Measurements from ENCODE around the gene PRR11.

DNA sequence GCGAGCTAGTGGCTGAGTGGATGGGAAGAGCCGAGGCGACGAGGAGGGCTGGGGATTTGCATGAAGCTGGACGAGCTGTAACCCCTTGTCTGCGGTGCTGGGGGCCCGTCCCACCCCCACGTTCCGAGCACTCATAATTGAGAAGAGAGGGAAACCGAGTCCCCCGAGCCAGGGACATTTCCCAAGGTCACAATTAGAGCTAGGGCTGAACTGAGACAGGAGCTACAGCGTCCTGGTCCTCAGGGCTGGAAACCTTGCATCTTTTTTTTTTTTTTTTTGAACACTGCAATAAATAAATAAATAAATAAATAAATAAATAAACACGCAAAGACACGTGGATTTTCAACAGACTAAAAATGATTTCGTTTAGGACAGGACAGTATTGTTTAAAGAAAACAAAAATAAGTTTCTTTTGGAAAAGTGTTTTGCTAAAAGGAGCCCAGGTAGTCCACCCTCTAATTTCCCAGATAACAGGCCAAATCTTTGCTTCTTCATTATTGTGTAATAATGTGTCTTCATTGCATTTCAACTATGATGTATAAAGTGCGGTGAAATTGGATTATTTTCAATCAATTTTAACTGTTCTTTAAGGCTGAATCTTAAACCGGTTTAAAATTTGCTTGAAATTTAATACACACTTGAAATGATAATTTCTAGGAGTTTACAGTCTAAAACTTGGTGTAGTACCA, 65.8 kb downstream of the PRR11 start:
- TF ChIP-seq, protein P1, sequence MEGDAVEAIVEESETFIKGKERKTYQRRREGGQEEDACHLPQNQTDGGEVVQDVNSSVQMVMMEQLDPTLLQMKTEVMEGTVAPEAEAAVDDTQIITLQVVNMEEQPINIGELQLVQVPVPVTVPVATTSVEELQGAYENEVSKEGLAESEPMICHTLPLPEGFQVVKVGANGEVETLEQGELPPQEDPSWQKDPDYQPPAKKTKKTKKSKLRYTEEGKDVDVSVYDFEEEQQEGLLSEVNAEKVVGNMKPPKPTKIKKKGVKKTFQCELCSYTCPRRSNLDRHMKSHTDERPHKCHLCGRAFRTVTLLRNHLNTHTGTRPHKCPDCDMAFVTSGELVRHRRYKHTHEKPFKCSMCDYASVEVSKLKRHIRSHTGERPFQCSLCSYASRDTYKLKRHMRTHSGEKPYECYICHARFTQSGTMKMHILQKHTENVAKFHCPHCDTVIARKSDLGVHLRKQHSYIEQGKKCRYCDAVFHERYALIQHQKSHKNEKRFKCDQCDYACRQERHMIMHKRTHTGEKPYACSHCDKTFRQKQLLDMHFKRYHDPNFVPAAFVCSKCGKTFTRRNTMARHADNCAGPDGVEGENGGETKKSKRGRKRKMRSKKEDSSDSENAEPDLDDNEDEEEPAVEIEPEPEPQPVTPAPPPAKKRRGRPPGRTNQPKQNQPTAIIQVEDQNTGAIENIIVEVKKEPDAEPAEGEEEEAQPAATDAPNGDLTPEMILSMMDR (IDR thresholded peaks at IDR 0.05 in 2 of 3, conservative IDR thresholded peaks at IDR 0.05 in 1 of 3; ENCODE audit: borderline replicate concordance in 1 of 3, insufficient read depth in 1 of 3, low read depth in 2 of 3, low read length in 2 of 3): no peak
- TF ChIP-seq JUND (IDR thresholded peaks at IDR 0.05): no peak
- TF ChIP-seq SRF (IDR thresholded peaks at IDR 0.05; ENCODE audit: low read depth): no peak
- no peak for TF ChIP-seq RAD21 (IDR thresholded peaks at IDR 0.05; ENCODE audit: low read depth)
- TF ChIP-seq, protein P2, sequence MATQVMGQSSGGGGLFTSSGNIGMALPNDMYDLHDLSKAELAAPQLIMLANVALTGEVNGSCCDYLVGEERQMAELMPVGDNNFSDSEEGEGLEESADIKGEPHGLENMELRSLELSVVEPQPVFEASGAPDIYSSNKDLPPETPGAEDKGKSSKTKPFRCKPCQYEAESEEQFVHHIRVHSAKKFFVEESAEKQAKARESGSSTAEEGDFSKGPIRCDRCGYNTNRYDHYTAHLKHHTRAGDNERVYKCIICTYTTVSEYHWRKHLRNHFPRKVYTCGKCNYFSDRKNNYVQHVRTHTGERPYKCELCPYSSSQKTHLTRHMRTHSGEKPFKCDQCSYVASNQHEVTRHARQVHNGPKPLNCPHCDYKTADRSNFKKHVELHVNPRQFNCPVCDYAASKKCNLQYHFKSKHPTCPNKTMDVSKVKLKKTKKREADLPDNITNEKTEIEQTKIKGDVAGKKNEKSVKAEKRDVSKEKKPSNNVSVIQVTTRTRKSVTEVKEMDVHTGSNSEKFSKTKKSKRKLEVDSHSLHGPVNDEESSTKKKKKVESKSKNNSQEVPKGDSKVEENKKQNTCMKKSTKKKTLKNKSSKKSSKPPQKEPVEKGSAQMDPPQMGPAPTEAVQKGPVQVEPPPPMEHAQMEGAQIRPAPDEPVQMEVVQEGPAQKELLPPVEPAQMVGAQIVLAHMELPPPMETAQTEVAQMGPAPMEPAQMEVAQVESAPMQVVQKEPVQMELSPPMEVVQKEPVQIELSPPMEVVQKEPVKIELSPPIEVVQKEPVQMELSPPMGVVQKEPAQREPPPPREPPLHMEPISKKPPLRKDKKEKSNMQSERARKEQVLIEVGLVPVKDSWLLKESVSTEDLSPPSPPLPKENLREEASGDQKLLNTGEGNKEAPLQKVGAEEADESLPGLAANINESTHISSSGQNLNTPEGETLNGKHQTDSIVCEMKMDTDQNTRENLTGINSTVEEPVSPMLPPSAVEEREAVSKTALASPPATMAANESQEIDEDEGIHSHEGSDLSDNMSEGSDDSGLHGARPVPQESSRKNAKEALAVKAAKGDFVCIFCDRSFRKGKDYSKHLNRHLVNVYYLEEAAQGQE (IDR thresholded peaks at IDR 0.05; ENCODE audit: low read depth): no peak
- TF ChIP-seq EZH2 (IDR thresholded peaks at IDR 0.05): no peak
- no peak for TF ChIP-seq CBX3 (IDR thresholded peaks at IDR 0.05; ENCODE audit: low read depth)
- TF ChIP-seq, protein P3, sequence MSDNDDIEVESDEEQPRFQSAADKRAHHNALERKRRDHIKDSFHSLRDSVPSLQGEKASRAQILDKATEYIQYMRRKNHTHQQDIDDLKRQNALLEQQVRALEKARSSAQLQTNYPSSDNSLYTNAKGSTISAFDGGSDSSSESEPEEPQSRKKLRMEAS (IDR thresholded peaks at IDR 0.05): no peak
- no peak for TF ChIP-seq SP1 (IDR thresholded peaks at IDR 0.05; ENCODE audit: low read depth)
